Measurements from ENCODE around the gene MARK3.
A peak's percentile ranks its signal among the peaks of the same experiment; 100 is the strongest.

- TF ChIP-seq CTCF (conservative IDR thresholded peaks at IDR 0.05; ENCODE audit: low read depth, low read length) (peak; percentile 70), USF2 (IDR thresholded peaks at IDR 0.05; ENCODE audit: low read depth, low read length) (no peak), SMC3 (IDR thresholded peaks at IDR 0.05; ENCODE audit: low read depth, low read length) (no peak; the same call in none of the 2 replicates), POLR2A (IDR thresholded peaks at IDR 0.05; ENCODE audit: low read depth, low read length) (no peak), RCOR1 (IDR thresholded peaks at IDR 0.05; ENCODE audit: insufficient replicate concordance, low read length) (no peak), MAFK (IDR thresholded peaks at IDR 0.05; ENCODE audit: low read depth, low read length) (no peak), NFE2L2 (IDR thresholded peaks at IDR 0.05; ENCODE audit: low read depth, low read length) (no peak), CHD1 (IDR thresholded peaks at IDR 0.05; ENCODE audit: low read depth, low read length) (no peak)
Measured at GRCh38 chr14:103391048-103391447, 5.8 kb downstream of the MARK3 start.

All from IMR-90 (cell line).